Measurements from ENCODE around the gene PROSER3.
"Not testable (repeated sequence)": the region's sequence is repeated elsewhere in the genome, so short reads cannot be mapped to it uniquely, and the experiment has no call there.

PROSER3 gene

DNA sequence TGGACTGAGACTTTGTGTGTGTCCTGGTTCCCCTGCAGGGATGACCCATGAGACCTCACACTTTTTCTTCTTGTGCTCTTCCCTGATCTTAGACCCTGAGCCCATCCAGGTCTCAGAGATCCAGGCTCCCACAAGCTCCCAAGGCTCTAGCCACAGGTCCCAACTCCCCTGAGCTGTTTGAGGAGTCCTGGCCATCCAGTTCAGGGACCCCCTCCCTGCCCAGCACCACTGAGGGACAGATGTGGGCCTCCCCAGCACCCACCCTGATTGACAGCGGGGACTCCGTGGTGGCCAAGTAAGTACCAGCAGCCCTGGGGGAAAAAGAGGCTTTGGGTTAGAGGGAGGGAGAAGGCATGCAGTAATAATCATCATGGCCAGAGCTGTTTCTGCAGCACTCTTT, 1.7 kb downstream of the PROSER3 start:
- H3K4me3 ChIP-seq (ENCODE audit: low read depth, low read length): no peak overlapping the region
- TF ChIP-seq, protein P1, sequence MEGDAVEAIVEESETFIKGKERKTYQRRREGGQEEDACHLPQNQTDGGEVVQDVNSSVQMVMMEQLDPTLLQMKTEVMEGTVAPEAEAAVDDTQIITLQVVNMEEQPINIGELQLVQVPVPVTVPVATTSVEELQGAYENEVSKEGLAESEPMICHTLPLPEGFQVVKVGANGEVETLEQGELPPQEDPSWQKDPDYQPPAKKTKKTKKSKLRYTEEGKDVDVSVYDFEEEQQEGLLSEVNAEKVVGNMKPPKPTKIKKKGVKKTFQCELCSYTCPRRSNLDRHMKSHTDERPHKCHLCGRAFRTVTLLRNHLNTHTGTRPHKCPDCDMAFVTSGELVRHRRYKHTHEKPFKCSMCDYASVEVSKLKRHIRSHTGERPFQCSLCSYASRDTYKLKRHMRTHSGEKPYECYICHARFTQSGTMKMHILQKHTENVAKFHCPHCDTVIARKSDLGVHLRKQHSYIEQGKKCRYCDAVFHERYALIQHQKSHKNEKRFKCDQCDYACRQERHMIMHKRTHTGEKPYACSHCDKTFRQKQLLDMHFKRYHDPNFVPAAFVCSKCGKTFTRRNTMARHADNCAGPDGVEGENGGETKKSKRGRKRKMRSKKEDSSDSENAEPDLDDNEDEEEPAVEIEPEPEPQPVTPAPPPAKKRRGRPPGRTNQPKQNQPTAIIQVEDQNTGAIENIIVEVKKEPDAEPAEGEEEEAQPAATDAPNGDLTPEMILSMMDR (IDR thresholded peaks at IDR 0.05; ENCODE audit: low read depth, low read length): no peak

- TF ChIP-seq, protein P1 (IDR thresholded peaks at IDR 0.05; ENCODE audit: low read depth, low read length): no peak
- H3K4me3 ChIP-seq (ENCODE audit: low read depth, low read length): no peak overlapping the region
Measured at GRCh38 chr19:35760711-35761349, 2.9 kb downstream of the PROSER3 start.

- no peak overlapping the region for H3K4me3 ChIP-seq (ENCODE audit: low read depth, low read length)
- TF ChIP-seq, protein P1 (IDR thresholded peaks at IDR 0.05; ENCODE audit: low read depth, low read length): no peak
Measured at GRCh38 chr19:35764432-35765315, 6.7 kb downstream of the PROSER3 start.

DNA sequence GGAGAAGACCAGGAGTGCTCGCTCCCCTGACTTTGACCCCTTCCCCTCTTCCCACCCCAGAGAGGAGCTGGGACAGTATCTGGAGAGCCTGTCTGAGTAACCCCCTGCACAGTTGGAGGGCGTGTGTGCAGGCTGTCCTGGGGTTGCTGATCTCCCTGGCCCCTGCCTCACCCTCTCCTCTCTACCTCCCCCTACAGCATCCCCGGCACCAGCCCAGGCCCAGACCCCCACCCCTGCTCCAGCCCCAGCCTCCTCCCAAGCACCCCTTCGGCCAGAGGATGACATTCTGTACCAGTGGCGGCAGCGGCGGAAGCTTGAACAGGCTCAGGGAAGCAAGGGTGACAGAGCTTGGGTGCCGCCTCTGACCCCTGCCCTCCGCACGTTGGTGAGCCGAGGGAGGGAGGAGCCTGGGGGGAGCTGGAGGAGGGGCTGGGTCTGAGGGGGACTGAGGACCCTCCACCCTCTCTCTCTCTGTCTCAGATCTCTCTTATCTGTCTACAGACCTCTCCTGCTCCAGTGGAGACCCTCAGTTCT, 8.7 kb downstream of the PROSER3 start:
- no peak overlapping the region for H3K4me3 ChIP-seq (ENCODE audit: low read depth, low read length)
- TF ChIP-seq, protein P1 (IDR thresholded peaks at IDR 0.05; ENCODE audit: low read depth, low read length): no peak

DNA sequence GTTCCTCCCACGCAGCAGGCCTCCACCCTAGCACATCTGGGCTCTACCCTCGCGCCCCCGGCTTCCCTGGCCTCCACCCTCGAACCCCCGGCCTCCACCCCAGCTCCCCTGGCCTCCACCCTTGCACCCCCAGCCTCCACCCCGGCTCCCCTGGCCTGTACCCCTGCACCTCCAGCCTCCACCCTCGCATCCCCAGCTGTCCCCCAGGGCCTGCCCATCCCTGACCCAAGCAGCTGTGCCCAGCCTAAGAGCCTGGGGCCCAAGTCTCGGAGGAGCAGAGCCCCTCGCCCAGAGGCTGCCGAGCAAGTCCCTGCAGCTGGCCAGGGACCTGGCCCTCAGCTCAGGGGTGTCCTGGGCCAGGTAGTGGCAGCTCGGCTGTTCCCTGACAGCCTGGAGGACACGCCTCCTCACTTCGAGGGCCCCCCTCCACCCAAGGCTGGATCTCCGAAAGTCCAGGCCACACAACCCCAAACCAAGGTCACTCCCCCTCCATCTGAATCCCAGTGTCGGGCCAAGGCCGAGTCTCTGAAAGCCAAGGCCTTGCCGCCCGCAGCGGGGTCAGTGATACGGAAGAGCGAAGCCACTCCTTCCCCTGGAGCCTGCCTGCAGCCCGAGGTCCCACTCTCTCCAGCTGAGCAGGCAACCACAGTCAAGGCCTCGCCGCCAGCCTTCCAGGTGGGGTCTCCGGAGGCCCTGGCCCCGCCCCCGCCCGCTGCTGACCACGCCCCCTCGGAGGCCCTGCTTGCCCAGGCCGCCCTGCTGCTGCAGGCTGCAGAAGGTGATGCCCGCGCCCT, 9.5 kb downstream of the PROSER3 start:
- TF ChIP-seq, protein P1 (IDR thresholded peaks at IDR 0.05; ENCODE audit: low read depth, low read length): no peak

GRCh38 chr19:35768082-35768421, 10.1 kb downstream of the PROSER3 start:
- H3K4me3 ChIP-seq (ENCODE audit: low read depth, low read length): no peak overlapping the region
- TF ChIP-seq, protein P1 (IDR thresholded peaks at IDR 0.05; ENCODE audit: low read depth, low read length): no peak

More for the DNA sequence above, 9.5 kb downstream of the PROSER3 start:
- H3K4me3 ChIP-seq (ENCODE audit: low read depth, low read length): no peak overlapping the region

DNA sequence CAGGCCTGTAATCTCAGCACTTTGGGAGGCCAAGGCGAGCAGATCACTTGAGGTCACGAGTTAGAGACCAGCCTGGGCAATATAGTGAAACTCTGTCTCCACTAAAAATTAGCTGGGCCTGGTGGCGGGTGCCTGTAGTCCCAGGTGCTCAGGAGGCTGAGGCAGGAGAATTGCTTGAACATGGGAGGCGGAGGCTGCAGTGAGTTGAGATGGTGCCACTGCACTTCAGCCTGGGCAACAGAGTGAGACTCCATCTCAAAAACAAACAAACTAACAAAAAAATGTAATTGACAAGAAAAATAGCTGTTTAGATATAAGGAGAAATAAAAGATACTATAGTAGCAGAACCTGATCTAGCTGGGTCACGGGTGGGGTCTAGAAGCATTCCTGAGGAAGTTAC, 14.4 kb downstream of the PROSER3 start:
- H3K4me3 ChIP-seq (ENCODE audit: low read depth, low read length): not testable (repeated sequence)

Data from WI38 (cell line).